H9 (cell line): ENCODE results near the gene ZCCHC7. TPM values are rescaled to one million over a fixed set of nuclear protein-coding genes. Genes with fewer than 3 reads are reported as not detected.

ENCODE experiments used
- DNase-seq: peaks from one replicate; pipeline ENCODE4 v3.0.0-alpha.2; 2017
- H2AFZ ChIP-seq: one replicate; pipeline ENCODE4 v1.6.1; 2013; ENCODE audit warnings: mild to moderate bottlenecking, low read length, control low read depth, moderate library complexity
- H2AK5ac ChIP-seq: 2 replicates; pipeline ENCODE4 v1.6.1; 2013; ENCODE audit warnings: low read length, control low read depth, mixed read lengths; ENCODE audit not compliant: insufficient read length
- H2BK120ac ChIP-seq: one replicate; pipeline ENCODE4 v1.6.1; 2013; ENCODE audit warnings: low read depth, mild to moderate bottlenecking, low read length, control low read depth, inconsistent platforms; ENCODE audit not compliant: poor library complexity, severe bottlenecking
- H2BK12ac ChIP-seq: 2 replicates; pipeline ENCODE4 v1.6.1; 2013; ENCODE audit warnings: low read length, control low read depth, mixed read lengths, low read depth; ENCODE audit not compliant: insufficient read length
- H2BK15ac ChIP-seq: 2 replicates; pipeline ENCODE4 v1.6.1; 2013; ENCODE audit warnings: low read depth, low read length, control low read depth
- H2BK20ac ChIP-seq: one replicate; pipeline ENCODE4 v1.6.1; 2013; ENCODE audit warnings: low read depth, mild to moderate bottlenecking, low read length, control low read depth, inconsistent platforms; ENCODE audit not compliant: poor library complexity, severe bottlenecking
- H2BK5ac ChIP-seq: 2 replicates; pipeline ENCODE4 v1.6.1; 2013; ENCODE audit warnings: low read length, control low read depth, mixed read lengths; ENCODE audit not compliant: insufficient read length
- H3K14ac ChIP-seq: 2 replicates; pipeline ENCODE4 v1.6.1; 2013; ENCODE audit warnings: low read length, control low read depth; ENCODE audit not compliant: insufficient read depth
- H3K18ac ChIP-seq: 2 replicates; pipeline ENCODE4 v1.6.1; 2013; ENCODE audit warnings: low read depth, mild to moderate bottlenecking, mixed read lengths, low read length, control low read depth; ENCODE audit not compliant: insufficient read length
- H3K23ac ChIP-seq: 2 replicates; pipeline ENCODE4 v1.6.1; 2013; ENCODE audit warnings: low read length, control low read depth, mixed read lengths, low read depth; ENCODE audit not compliant: insufficient read length
- H3K23me2 ChIP-seq: 2 replicates; pipeline ENCODE4 v1.6.1; 2013; ENCODE audit warnings: low read depth, mild to moderate bottlenecking, mixed read lengths, low read length, control low read depth; ENCODE audit not compliant: insufficient read length, poor library complexity, severe bottlenecking
- H3K27ac ChIP-seq: 2 replicates; pipeline ENCODE4 v1.5.1; 2013; ENCODE audit warnings: low read length, control low read depth, mixed read lengths, low read depth; ENCODE audit not compliant: insufficient read length
- H3K27me3 ChIP-seq: 2 replicates; pipeline ENCODE4 v1.6.1; 2013; ENCODE audit warnings: low read length, control low read depth, inconsistent platforms; ENCODE audit not compliant: insufficient read depth
- H3K4ac ChIP-seq: 2 replicates; pipeline ENCODE4 v1.6.1; 2013; ENCODE audit warnings: low read depth, mild to moderate bottlenecking, control low read depth, inconsistent platforms, low read length, moderate library complexity
- H3K4me1 ChIP-seq: 2 replicates; pipeline ENCODE4 v1.6.1; 2013; ENCODE audit warnings: low read length, control low read depth, inconsistent platforms; ENCODE audit not compliant: insufficient read depth
- H3K4me2 ChIP-seq: 2 replicates; pipeline ENCODE4 v1.6.1; 2013; ENCODE audit warnings: low read length, control low read depth, mixed read lengths; ENCODE audit not compliant: insufficient read length, insufficient read depth
- H3K56ac ChIP-seq: 2 replicates; pipeline ENCODE4 v1.6.1; 2013; ENCODE audit warnings: low read depth, mild to moderate bottlenecking, mixed read lengths, low read length, control low read depth; ENCODE audit not compliant: insufficient read length
- H3K79me1 ChIP-seq: 2 replicates; pipeline ENCODE4 v1.6.1; 2013; ENCODE audit warnings: low read depth, mild to moderate bottlenecking, moderate library complexity, low read length, control low read depth, inconsistent platforms; ENCODE audit not compliant: insufficient read depth, poor library complexity, severe bottlenecking
- H3K79me2 ChIP-seq: 2 replicates; pipeline ENCODE4 v1.6.1; 2013; ENCODE audit warnings: low read length, control low read depth, inconsistent platforms; ENCODE audit not compliant: insufficient read depth
- H3K9ac ChIP-seq: 2 replicates; pipeline ENCODE4 v1.6.1; 2013; ENCODE audit warnings: low read length, control low read depth, mixed read lengths; ENCODE audit not compliant: insufficient read length; ENCODE audit errors: extremely low read depth
- H3K9me3 ChIP-seq: one replicate; pipeline ENCODE4 v1.6.1; 2013; ENCODE audit warnings: low read depth, low read length, inconsistent platforms; ENCODE audit not compliant: control insufficient read depth
- H3T11ph ChIP-seq: one replicate; pipeline ENCODE4 v1.6.1; 2013; ENCODE audit warnings: mild to moderate bottlenecking, low read length, control low read depth, inconsistent platforms
- H4K20me1 ChIP-seq: one replicate; pipeline ENCODE4 v1.6.1; 2013; ENCODE audit not compliant: control insufficient read depth, insufficient read length, insufficient read depth
- H4K5ac ChIP-seq: 2 replicates; pipeline ENCODE4 v1.6.1; 2013; ENCODE audit warnings: low read depth, mild to moderate bottlenecking, mixed read lengths, low read length, control low read depth; ENCODE audit not compliant: insufficient read length
- H4K8ac ChIP-seq: replicated peaks from 2 replicates; pipeline ENCODE4 v1.6.1; 2013; ENCODE audit warnings: low read length, control low read depth, mixed read lengths, low read depth; ENCODE audit not compliant: insufficient read length
- H4K91ac ChIP-seq: 2 replicates; pipeline ENCODE4 v1.6.1; 2013; ENCODE audit warnings: low read depth, mild to moderate bottlenecking, moderate library complexity, mixed read lengths, low read length, control low read depth; ENCODE audit not compliant: insufficient read length
- H3K27ac Mint-ChIP-seq, 3 experiments: 2 replicates in 2 of 3; 3 replicates in 1 of 3; pipeline ENCODE4 v1.8.0; 2020 to 2021; ENCODE audit warnings: mixed read lengths in 3 of 3, mild to moderate bottlenecking in 1 of 3, moderate library complexity in 1 of 3
- H3K27me3 Mint-ChIP-seq: 2 replicates; pipeline ENCODE4 v1.8.0; 2021; ENCODE audit warnings: low read depth, mild to moderate bottlenecking, moderate library complexity, mixed read lengths
- H3K36me3 Mint-ChIP-seq, 3 experiments: 2 replicates in 2 of 3; 3 replicates in 1 of 3; pipeline ENCODE4 v1.8.0; 2020 to 2021; ENCODE audit warnings: low read depth in 3 of 3, mixed read lengths in 3 of 3; ENCODE audit not compliant: insufficient read depth in 1 of 3
- H3K4me1 Mint-ChIP-seq, 2 experiments: 2 replicates each; pipeline ENCODE4 v1.8.0; 2020; ENCODE audit warnings: mixed read lengths in 2 of 2
- H3K4me3 Mint-ChIP-seq, 2 experiments: 2 replicates in 1 of 2; 3 replicates in 1 of 2; pipeline ENCODE4 v1.8.0; 2020 to 2021; ENCODE audit warnings: mild to moderate bottlenecking in 2 of 2, mixed read lengths in 2 of 2, moderate library complexity in 1 of 2
- H3K9me3 Mint-ChIP-seq, 2 experiments: 2 replicates in 1 of 2; 3 replicates in 1 of 2; pipeline ENCODE4 v1.8.0; 2020; ENCODE audit warnings: mild to moderate bottlenecking in 2 of 2, mixed read lengths in 2 of 2, moderate library complexity in 1 of 2
- CTCF ChIP-seq: fragments of 200-600 bp; sonication (generic); conservative IDR thresholded peaks from 3 replicates; pipeline ENCODE4 v1.8.0; 2021; ENCODE audit warnings: antibody characterized with exemption, mild to moderate bottlenecking
- WGBS: extraction: QIAGEN DNeasy Blood & Tissue Kit; methylation state at CpG from one replicate; pipeline ENCODE4 v1.1.7; 2013; ENCODE audit warnings: missing lambda C conversion rate, low lambda C conversion rate, mixed read lengths; ENCODE audit not compliant: insufficient read length; ENCODE audit errors: extremely low coverage; 5-methylcytosine and 5-hydroxymethylcytosine counted together
- total RNA-seq: library from RNA; stranded (reverse); gene quantifications from 2 replicates; pipeline ENCODE4 v1.2.1, GENCODE V29; 2021

Gene ZCCHC7
- total RNA-seq, 1 experiment from 2014 or later, result 20.3 TPM

GRCh38 chr9:37405350-37405749 lies 285.0 kb downstream of the ZCCHC7 start:
- Mint-ChIP-seq H3K27ac (no peak overlapping the region), H3K36me3 (no peaks in the 10 kb centered on the region), H3K9me3 (no peaks in the 10 kb centered on the region), H3K4me3 (no peak overlapping the region), H3K27me3 (no peaks in the 10 kb centered on the region; the same call in 1 of the 2 replicates), H3K4me1 (peaks cover 0 to 7% of the 10 kb centered on the region in 2 experiments; a peak in 1 of 4 replicates)
- no peak overlapping the region for H4K91ac ChIP-seq
- no peak overlapping the region for H3K9ac ChIP-seq
- no peak overlapping the region for H2BK20ac ChIP-seq
- H3K23me2 ChIP-seq, result no peaks in the 10 kb centered on the region
- no CpG with 5 or more reads among the region's 3 CpGs for WGBS
- no peak overlapping the region for H3K14ac ChIP-seq
- H2BK12ac ChIP-seq, result no peak overlapping the region
- H2BK15ac ChIP-seq, result no peak overlapping the region
- DNase-seq, result no peak
- no peaks in the 10 kb centered on the region for H3K27me3 ChIP-seq
- no peak overlapping the region for H2BK5ac ChIP-seq
- no peak overlapping the region for H4K5ac ChIP-seq
- no peak overlapping the region for H3T11ph ChIP-seq
- no peaks in the 10 kb centered on the region for H3K79me1 ChIP-seq
- no peak overlapping the region for H2BK120ac ChIP-seq
- no peaks in the 10 kb centered on the region for H3K4me1 ChIP-seq
- no peak overlapping the region for H3K23ac ChIP-seq
- H4K20me1 ChIP-seq, result no peaks in the 10 kb centered on the region
- H3K4ac ChIP-seq, result no peak overlapping the region
- H3K56ac ChIP-seq, result no peak overlapping the region
- no peak for TF ChIP-seq CTCF
- no peak overlapping the region for H3K27ac ChIP-seq
- H3K79me2 ChIP-seq, result no peaks in the 10 kb centered on the region
- H3K4me2 ChIP-seq, result no peak overlapping the region
- no peak overlapping the region for H2AFZ ChIP-seq
- no peak overlapping the region for H3K18ac ChIP-seq
- no peaks in the 10 kb centered on the region for H3K9me3 ChIP-seq
- no peak overlapping the region for H2AK5ac ChIP-seq
- H4K8ac ChIP-seq, result no peak overlapping the region
